Bronchial epithelial cell (primary cell): ENCODE results near the gene DIDO1. TPM values are rescaled to one million over a fixed set of nuclear protein-coding genes. Genes with fewer than 3 reads are reported as not detected.

Source experiments
- DNase-seq: peaks from one replicate; pipeline ENCODE4 v3.0.0-alpha.2; 2010; ENCODE audit warnings: low read depth
- FAIRE-seq: peaks from 2 replicates; lab custom pipeline; 2011; peaks lifted over from hg19 to GRCh38; lab: Jason Lieb, UNC
- H3K27me3 ChIP-seq: 2 replicates; pipeline ENCODE4 v1.5.1; 2011; ENCODE audit warnings: low read length; ENCODE audit not compliant: control insufficient read depth, insufficient read depth
- H3K36me3 ChIP-seq: 2 replicates; pipeline ENCODE4 v1.5.1; 2011; ENCODE audit warnings: low read length; ENCODE audit not compliant: control insufficient read depth, insufficient read depth
- H3K4me3 ChIP-seq: 2 replicates; pipeline ENCODE4 v1.5.1; 2011; ENCODE audit warnings: mild to moderate bottlenecking, low read depth, low read length, control low read depth
- CTCF ChIP-seq: IDR thresholded peaks from 2 replicates; pipeline ENCODE4 v1.5.1; 2011; ENCODE audit warnings: mild to moderate bottlenecking, moderate library complexity, low read length, control low read depth, inconsistent platforms; ENCODE audit not compliant: insufficient read depth, severe bottlenecking
- total RNA-seq: library from RNA; depleted of rRNA; stranded (reverse); fragments of >200 nt; gene quantifications from 2 replicates; pipeline ENCODE4 v1.2.1, GENCODE V29; 2014

DIDO1 gene
- total RNA-seq, 1 donor from 2014 or later, result 26.9 TPM

DNA sequence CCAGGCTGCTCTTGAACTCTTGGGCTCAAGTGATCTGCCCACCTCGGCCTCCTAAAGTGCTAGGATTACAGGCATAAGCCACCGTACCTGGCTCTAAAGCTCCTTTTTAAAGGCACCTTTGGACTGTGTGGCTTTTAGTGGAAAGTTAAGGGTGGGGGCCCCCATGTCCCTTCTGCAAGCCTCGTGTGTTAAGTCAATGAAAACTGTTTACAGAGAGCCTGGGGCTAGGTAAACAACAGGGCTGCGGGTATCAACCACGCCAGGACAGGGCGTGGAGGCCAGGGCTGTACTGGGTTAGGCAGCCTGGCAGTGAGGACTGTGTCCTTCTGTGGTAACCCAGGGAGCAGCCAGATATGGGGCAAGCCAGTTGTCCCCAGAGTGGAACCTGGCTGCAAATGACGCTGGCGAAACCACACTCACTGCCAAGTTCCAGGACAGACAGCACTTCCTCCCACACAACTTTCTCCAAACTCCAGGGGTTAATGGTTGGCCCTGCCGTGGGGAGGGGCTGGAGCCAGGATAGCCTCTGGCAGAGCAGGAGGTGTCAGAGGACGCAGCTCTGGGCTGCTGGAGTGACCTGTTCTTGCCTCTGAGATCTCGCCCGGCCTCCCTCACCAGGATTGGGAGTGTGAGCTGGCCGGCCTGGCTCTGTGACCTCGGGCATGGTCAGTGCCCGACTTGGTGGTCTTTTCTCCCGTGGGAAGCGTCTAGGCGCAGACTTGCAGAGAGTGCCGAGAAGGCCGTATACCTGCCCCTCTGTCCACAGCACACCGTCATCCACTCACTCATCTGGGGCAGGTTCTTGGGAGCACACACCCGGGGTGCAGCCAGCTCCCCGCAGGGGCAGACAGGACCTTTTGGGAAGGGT, 29.4 kb upstream of the DIDO1 start:
- FAIRE-seq, result no peak
- Histone ChIP-seq H3K27me3 (no peaks in the 10 kb centered on the region), H3K4me3 (no peak overlapping the region), H3K36me3 (no peaks in the 10 kb centered on the region)
- TF ChIP-seq CTCF, result no peak
- DNase-seq, result no peak

GRCh38 chr20:62953839-62954703, 27.8 kb upstream of the DIDO1 start:
- DNase-seq, result peak; percentile 7
- no peaks in the 10 kb centered on the region for H3K27me3 ChIP-seq
- H3K36me3 ChIP-seq, result peaks cover 2% of the 10 kb centered on the region
- no peak overlapping the region for H3K4me3 ChIP-seq
- no peak for FAIRE-seq
- TF ChIP-seq CTCF, result no peak

DNA sequence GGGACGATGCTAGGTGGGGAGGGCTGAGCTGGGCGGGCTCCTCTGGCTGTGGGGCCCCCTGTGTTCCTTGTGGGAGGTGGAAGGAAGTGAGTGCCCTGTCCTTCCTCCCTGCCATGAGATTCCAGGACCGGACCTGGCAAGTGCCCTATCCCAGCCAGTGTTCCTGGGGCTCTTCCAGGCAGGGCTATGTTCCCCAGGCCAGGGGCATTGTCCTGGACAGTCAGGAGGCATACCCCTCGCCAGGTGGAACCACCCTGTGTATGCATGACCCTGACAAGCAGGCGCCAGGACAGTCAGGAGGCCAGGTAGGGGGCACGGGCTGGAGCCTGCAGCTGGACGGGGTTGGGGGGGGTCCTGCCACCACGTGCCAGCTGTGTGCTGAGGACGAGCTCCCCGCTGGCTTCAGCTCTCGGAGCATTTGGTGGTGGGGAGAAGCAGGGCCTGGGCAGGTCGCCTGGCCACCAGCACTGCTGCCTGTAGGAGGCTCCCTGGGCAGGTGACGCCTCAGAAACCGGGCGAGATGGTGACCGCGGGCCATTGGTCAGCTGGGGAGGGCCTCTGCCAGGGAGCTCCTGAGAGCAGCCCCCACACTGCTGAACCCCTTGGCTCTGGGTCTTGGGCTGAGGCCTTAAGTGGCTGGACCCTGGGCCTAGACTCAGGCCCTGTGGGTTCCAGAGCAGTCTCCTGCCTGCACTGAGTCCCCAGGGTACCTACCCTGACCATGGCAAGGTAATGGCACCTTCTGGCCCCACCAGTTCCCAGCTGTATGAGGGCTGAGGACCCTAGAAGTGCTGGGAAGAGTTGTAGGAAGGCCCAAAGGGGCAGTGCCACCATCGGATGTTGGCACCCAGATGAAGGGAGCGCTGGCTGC, 26.9 kb upstream of the DIDO1 start:
- FAIRE-seq (no peak), DNase-seq (no peak)
- no peaks in the 10 kb centered on the region for H3K27me3 ChIP-seq
- no peak overlapping the region for H3K4me3 ChIP-seq
- TF ChIP-seq CTCF, result no peak
- peaks cover 4% of the 10 kb centered on the region for H3K36me3 ChIP-seq

DNA sequence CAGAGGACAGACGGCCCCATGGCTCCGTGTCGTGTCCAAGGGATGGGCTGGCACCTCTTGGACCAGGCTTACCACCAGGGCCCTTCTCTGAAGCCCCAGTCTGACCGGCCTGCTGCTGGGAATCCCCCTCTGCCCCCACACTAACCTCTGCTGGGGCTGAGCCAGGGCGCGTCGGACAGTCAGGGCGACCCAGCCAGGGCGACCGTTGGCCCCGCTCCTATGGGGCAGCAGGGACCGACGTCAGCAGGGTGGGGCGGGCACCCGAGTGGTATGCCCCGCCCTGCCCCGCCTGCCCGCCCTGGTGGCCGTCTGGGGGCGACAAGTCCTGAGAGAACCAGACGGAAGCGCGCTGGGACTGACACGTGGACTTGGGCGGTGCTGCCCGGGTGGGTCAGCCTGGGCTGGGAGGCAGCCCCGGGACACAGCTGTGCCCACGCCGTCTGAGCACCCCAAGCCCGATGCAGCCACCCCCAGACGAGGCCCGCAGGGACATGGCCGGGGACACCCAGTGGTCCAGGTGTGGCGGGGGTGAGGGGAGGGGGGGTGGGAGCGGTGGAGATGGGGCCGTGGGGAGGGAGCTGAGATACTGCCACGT, 26.2 kb upstream of the DIDO1 start, which contains the start of gene SLC17A9:
TSS of gene SLC17A9 (plus strand) at position 337 of the 595 bp plus-strand sequence. CDS start at position 459, 122 bp downstream.
- H3K4me3 ChIP-seq, result no peak within 1 kb of the TSS
- peaks cover 4% of the 10 kb centered on the region for H3K36me3 ChIP-seq
- no peak for DNase-seq

More for the DNA sequence above, 26.2 kb upstream of the DIDO1 start, which contains the start of gene SLC17A9:
- no peak for TF ChIP-seq CTCF
- no peak for FAIRE-seq
- H3K27me3 ChIP-seq, result no peaks in the 10 kb centered on the region
